Lower leg skin (tissue), 3 donors: ENCODE results near the gene LRRC10.

Experiments
- CTCF ChIP-seq, 3 donors: fragments of 450-650 bp; IDR thresholded peaks; one replicate each; pipeline ENCODE4 v1.5.1; 2016; ENCODE audit warnings: antibody characterized with exemption in 3 of 3, mild to moderate bottlenecking in 3 of 3, moderate library complexity in 2 of 3
- POLR2A ChIP-seq, 2 donors: fragments of 450-650 bp; IDR thresholded peaks; one replicate each; pipeline ENCODE4 v1.6.1; 2016 to 2017; ENCODE audit warnings: antibody characterized with exemption in 2 of 2, mild to moderate bottlenecking in 1 of 2, moderate library complexity in 1 of 2

- TF ChIP-seq POLR2A (IDR thresholded peaks at IDR 0.05) (no peak), CTCF (IDR thresholded peaks at IDR 0.05) (no peak)
Observed at GRCh38 chr12:69620921-69621320, 10.2 kb upstream of the LRRC10 start.
